DMS 273 treated with DMSO at 0.1 percent for 48 hours (cell line): ENCODE results near the gene AUTS2.

Source experiments
- DNase-seq: peaks from one replicate; lab custom pipeline; 2025; lab: John Stamatoyannopoulos, UW

The AUTS2 gene

DNA sequence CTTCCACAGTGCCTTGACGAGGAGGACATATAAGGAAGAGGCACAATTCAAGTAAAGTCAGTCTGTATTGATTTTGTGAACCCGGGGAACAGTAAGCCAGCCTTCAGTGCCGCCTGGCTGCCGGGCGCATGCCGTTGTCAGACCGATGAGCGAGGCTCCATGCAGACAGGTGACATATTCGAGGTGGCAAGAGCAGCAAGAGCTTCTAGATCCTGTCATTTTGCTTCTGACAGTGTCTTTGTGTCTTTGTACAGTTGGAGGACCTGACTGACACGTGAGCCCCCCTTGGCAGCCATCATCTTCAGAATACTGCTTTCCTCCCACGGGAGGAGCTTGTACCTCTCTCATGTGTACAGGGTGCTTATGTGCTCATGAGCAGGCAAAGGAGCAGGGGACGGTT, 1146.2 kb downstream of the AUTS2 start:
- DNase-seq: no peak

DNA sequence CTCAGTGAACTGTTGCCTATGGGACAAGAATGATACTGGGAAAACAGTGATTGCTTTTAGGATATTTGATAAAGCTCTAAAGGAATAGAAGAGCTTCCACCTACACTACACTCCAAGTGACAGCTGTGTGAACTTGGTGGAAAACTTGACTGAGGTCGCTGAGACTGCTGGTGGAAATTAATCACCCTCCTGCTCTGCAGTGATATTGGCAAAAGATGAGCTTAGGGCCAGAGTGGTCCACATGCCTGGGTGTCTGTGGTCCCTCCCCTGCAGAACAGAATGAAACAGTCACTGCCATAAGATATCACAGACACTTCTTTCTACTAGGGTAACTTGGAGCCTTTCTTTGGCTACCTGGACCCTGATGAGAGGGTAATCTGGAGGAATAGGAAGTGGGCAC, 1151.6 kb downstream of the AUTS2 start:
- DNase-seq: no peak

GRCh38 chr7:70751895-70752294, 1153.6 kb downstream of the AUTS2 start:
- no peak for DNase-seq

GRCh38 chr7:70752794-70753241, 1154.5 kb downstream of the AUTS2 start:
- no peak for DNase-seq

- DNase-seq: no peak
Measured at GRCh38 chr7:70756789-70757188, 1158.5 kb downstream of the AUTS2 start.

DNA sequence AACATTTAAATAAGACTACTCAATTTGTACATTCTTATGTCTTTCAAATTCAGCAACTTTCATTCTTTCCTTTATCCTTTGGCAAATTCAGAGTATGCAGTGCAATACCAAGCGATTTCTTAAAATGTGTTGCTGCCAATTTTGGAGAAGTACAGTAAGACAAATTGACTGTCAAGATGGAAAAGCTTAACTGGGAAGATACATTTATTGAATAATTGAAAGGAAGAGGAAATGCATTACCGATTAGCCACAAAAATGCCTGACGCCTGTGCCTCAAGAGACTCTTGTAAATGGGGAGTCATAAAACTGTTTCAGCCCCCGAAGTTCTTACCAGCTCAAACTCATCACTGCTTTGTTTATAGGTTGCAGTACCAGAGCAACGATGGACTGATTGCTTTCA, 1160.4 kb downstream of the AUTS2 start:
- DNase-seq: no peak

DNA sequence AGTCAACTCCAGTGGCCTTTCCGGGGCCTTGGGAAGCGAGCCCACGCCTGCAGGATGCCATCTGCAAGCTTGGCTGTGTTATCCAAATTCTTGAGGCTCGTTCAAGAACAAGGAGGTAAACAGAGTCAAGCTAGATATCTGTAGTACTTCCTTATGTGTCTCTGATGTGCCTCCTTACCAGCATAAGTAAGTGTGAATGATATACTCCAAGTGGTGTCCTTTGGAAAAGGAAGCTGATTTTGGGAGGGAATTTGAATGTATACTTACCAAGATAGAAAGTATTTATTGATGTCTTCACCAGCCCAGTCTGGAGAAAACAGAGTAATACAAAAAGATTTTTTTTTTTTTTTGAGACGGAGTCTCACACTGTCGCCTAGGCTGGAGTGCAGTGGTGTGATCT, 1161.4 kb downstream of the AUTS2 start:
- no peak for DNase-seq

GRCh38 chr7:70761711-70762328, 1163.5 kb downstream of the AUTS2 start:
- no peak for DNase-seq

GRCh38 chr7:70762696-70763095, 1164.4 kb downstream of the AUTS2 start:
- DNase-seq: no peak

- DNase-seq: no peak
Measured at GRCh38 chr7:70763961-70764691, 1165.9 kb downstream of the AUTS2 start.

GRCh38 chr7:70764701-70765208, 1166.5 kb downstream of the AUTS2 start:
- DNase-seq: no peak

GRCh38 chr7:70765651-70766050, 1167.4 kb downstream of the AUTS2 start:
- no peak for DNase-seq

DNA sequence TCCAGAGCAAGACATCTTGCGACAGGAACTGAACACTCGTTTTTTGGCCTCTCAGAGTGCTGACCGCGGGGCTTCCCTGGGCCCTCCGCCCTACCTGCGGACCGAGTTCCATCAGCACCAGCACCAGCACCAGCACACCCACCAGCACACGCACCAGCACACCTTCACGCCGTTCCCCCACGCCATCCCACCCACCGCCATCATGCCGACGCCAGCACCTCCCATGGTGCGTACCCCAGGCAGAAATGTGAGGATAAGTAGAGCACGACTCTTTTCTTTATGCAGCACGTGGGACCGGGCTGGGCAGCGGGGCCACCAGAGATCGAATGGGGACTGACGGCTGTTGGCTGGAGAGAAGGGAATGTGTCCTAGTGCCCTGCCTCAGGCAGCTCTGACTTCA, 1167.8 kb downstream of the AUTS2 start:
- no peak for DNase-seq

DNA sequence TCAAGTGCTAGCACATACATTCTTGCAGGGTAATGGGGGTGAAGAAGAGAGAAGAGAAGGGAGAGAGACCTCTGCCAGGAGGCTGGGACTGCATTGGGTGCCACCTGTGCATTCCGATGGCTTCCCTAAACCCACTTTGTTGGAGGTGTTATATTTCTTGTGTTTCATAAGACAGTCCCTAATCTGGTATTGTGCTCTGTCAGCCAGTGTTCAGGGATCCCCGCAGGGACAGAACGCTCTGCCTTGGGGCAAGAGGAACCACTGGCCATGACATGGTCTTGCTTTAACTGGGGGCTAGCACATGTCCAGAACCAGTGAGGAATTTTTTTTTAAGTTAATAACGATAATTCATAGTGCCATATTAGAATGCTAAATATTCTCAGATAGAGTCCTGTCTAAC, 1168.4 kb downstream of the AUTS2 start:
- DNase-seq: no peak

GRCh38 chr7:70770154-70770553, 1171.9 kb downstream of the AUTS2 start:
- DNase-seq: no peak

DNA sequence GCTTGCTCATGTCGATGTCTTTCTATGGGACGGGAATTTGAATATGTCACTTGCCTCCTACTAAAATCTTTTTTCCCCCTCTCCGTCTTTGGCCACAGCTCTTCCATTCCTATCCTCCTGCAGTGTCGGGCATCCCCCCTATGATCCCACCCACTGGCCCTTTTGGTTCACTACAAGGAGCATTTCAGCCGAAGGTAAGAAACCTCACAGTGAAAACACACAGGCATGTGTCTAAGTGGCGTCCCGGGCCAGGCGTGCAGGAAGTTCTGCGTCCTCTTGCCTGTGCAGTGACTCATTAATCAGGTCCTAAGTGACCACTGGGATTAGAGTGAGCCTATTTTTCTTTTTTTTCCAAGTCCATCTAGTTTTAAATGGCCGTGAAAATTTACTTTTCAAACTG, 1173.2 kb downstream of the AUTS2 start:
- no peak for DNase-seq

DNA sequence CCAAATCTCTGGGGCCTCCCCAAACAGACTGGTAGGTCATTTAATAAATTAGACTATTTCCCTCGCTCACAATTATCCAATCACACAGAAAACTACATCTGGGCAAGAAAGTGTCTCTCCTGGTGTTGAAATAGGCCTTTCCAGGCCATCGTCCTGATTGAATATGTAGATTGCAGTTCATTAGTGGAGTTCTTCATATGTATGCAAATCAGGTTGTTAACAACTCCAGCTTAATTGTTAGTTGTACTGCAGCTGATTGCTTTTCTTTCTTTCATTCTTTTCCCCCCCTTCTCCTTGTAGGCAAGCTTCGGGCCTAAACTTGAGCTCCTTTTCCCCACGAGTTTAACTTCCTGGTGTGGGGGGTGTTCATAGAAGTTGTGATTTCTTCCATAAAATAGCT, 1174.6 kb downstream of the AUTS2 start:
- DNase-seq: no peak

DNA sequence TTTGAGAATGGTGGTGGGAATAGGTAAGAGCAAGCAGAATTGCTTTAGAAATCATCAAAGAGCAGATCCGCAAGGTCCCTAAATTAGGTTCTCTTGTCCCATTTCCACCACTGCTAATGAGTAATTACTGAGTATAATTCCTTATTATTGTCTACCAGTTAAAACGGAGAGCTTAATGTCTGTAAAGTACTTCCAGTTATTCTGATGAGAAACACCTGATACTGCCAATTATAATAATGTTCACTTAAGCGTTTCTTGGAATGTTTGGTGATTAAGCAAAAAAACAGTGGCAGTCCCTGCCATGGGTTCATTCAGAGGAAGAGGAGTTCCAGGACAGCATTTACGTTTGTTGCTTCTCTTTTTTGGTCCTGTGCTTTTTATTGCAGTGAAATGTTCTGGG, 1175.1 kb downstream of the AUTS2 start:
- DNase-seq: no peak

GRCh38 chr7:70774950-70775527, 1176.8 kb downstream of the AUTS2 start:
- no peak for DNase-seq

DNA sequence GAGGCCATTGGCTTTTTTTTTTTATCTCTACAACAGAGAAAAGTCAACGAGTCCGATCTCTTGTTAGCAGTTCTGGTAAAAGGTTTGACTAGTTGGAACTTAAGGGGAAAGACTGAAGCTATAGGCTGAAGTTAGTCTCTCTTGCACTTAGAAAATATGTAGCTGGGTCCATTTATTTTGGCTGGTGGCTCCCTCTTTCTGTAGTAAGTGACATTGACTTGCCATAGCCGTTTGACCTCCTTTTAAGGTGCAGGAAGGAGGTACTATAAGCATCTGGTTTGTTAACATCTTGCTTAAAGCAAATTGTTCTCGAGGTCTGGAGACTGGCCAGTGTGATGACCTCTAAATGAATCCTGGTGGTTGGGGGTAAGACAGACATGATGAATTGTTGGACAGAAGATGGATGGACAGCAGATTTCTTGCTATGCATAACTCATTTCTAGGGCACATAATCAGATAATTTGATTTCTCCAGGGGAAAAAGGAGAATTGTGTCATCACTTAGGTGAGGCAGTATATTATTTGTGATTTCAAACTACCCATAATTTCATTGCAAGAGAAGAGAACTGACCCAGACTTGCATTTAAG, 1177.4 kb downstream of the AUTS2 start:
- DNase-seq: no peak

DNA sequence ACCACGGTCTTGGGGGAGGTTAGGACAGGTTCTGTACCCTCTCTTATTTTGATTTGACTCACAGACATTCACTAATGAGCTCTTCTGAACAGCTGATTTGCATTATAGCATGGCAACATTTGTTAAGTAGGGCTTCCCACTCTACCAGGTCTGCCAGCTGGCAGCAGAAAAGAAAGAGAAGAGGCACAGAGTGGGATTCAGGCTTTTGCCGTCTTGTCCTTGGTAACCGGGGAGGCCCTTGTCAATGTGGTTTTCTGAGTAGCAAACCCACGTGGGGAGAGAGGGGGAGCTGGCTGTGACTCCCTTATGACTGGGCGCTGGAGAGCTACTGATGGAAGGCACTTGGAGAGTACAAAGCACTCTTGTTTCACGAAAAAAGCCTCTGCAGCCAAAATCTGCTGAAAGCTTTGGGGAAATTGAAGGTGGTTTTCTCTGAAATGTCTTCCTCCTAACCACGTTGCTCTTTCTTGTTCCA, 1178.4 kb downstream of the AUTS2 start:
- no peak for DNase-seq

GRCh38 chr7:70777251-70777650, 1179.0 kb downstream of the AUTS2 start:
- no peak for DNase-seq

GRCh38 chr7:70778585-70778984, 1180.3 kb downstream of the AUTS2 start:
- DNase-seq: no peak
